ENCODE measurements around the gene COL13A1. TPM values are rescaled to one million over a fixed set of nuclear protein-coding genes. Genes with fewer than 3 reads are reported as not detected.

Gene COL13A1
- polyA plus RNA-seq, 1 of the 3 experiments (the other 2 are of a cell fraction), result 26.7 TPM

DNA sequence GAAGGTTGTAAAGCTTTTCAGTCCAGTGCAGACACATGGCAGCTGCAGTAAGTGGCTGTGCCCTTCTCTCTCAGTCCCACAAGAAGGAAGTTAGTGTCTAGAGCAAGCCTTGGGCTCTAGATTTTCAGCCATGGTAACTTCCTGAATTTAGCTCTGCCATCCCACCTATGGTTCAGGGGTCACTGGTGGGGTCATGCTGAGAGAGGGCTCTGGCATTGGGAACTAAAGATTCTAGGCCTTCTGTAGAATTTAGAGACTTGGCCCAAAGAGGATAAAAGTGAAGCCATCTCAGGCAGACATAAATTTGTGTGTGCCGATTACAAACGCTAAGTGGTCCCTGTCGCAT lies 113.5 kb downstream of the COL13A1 start:
- Histone ChIP-seq H3F3A (replicated peaks; ENCODE audit: insufficient read depth) (no peaks in the 10 kb centered on the region), H3K27ac (ENCODE audit: low read depth in 2 of 2, low read length in 1 of 2) (no peak overlapping the region), H3K9ac (no peak overlapping the region), H3K79me2 (ENCODE audit: insufficient read depth) (no peaks in the 10 kb centered on the region), H3K9me2 (no peaks in the 10 kb centered on the region), H4K20me1 (ENCODE audit: insufficient read depth) (no peaks in the 10 kb centered on the region), H3K36me3 (replicated peaks in 1 of 2; ENCODE audit: control insufficient read depth in 1 of 2, insufficient read depth in 2 of 2, low read length in 1 of 2) (no peaks in the 10 kb centered on the region), H3K4me1 (ENCODE audit: control insufficient read depth in 1 of 2, insufficient read depth in 2 of 2, low read depth in 1 of 2, low read length in 1 of 2) (peaks cover 0 to 5% of the 10 kb centered on the region in 2 experiments; a peak in 1 of 4 replicates), H3K4me2 (no peak overlapping the region), H3K27me3 (ENCODE audit: insufficient read depth) (no peaks in the 10 kb centered on the region), H3K4me3 (ENCODE audit: low read depth in 2 of 2, low read length in 1 of 2) (no peak overlapping the region), H2AFZ (ENCODE audit: low read depth) (no peak overlapping the region), H3K9me3 (no peaks in the 10 kb centered on the region)
- POLR2A ChIA-PET, result interaction anchor here (0.9 to 1.1 kb wide), 2 partner anchors 13 to 137 kb away, joined by 3 to 4 read pairs; partner anchors contain the start of gene MACROH2A2
- no peak for DNase-seq
- TF ChIP-seq, protein P1, sequence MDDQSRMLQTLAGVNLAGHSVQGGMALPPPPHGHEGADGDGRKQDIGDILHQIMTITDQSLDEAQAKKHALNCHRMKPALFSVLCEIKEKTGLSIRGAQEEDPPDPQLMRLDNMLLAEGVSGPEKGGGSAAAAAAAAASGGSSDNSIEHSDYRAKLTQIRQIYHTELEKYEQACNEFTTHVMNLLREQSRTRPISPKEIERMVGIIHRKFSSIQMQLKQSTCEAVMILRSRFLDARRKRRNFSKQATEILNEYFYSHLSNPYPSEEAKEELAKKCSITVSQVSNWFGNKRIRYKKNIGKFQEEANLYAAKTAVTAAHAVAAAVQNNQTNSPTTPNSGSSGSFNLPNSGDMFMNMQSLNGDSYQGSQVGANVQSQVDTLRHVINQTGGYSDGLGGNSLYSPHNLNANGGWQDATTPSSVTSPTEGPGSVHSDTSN (IDR thresholded peaks at IDR 0.05), result no peak
- TF ChIP-seq, protein P2, sequence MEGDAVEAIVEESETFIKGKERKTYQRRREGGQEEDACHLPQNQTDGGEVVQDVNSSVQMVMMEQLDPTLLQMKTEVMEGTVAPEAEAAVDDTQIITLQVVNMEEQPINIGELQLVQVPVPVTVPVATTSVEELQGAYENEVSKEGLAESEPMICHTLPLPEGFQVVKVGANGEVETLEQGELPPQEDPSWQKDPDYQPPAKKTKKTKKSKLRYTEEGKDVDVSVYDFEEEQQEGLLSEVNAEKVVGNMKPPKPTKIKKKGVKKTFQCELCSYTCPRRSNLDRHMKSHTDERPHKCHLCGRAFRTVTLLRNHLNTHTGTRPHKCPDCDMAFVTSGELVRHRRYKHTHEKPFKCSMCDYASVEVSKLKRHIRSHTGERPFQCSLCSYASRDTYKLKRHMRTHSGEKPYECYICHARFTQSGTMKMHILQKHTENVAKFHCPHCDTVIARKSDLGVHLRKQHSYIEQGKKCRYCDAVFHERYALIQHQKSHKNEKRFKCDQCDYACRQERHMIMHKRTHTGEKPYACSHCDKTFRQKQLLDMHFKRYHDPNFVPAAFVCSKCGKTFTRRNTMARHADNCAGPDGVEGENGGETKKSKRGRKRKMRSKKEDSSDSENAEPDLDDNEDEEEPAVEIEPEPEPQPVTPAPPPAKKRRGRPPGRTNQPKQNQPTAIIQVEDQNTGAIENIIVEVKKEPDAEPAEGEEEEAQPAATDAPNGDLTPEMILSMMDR (IDR thresholded peaks at IDR 0.05), result no peak
- TF ChIP-seq CHD2 (IDR thresholded peaks at IDR 0.05; ENCODE audit: low read length, partially characterized antibody) (no peak), RXRA (IDR thresholded peaks at IDR 0.05; ENCODE audit: borderline replicate concordance, low read depth) (no peak), TAF1 (IDR thresholded peaks at IDR 0.05; ENCODE audit: borderline replicate concordance, low read depth, low read length) (no peak), RCOR1 (IDR thresholded peaks at IDR 0.05; ENCODE audit: low read length) (no peak), NRF1 (IDR thresholded peaks at IDR 0.05; ENCODE audit: low read depth, low read length) (no peak), FOSL2 (IDR thresholded peaks at IDR 0.05; ENCODE audit: borderline replicate concordance, low read depth) (no peak), GABPA (IDR thresholded peaks at IDR 0.05; ENCODE audit: low read depth) (no peak), RAD21 (IDR thresholded peaks at IDR 0.05; ENCODE audit: low read length) (no peak)
- TF ChIP-seq, protein P3, sequence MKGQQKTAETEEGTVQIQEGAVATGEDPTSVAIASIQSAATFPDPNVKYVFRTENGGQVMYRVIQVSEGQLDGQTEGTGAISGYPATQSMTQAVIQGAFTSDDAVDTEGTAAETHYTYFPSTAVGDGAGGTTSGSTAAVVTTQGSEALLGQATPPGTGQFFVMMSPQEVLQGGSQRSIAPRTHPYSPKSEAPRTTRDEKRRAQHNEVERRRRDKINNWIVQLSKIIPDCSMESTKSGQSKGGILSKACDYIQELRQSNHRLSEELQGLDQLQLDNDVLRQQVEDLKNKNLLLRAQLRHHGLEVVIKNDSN (IDR thresholded peaks at IDR 0.05; ENCODE audit: borderline replicate concordance, low read depth), result no peak
- TF ChIP-seq, protein P4, sequence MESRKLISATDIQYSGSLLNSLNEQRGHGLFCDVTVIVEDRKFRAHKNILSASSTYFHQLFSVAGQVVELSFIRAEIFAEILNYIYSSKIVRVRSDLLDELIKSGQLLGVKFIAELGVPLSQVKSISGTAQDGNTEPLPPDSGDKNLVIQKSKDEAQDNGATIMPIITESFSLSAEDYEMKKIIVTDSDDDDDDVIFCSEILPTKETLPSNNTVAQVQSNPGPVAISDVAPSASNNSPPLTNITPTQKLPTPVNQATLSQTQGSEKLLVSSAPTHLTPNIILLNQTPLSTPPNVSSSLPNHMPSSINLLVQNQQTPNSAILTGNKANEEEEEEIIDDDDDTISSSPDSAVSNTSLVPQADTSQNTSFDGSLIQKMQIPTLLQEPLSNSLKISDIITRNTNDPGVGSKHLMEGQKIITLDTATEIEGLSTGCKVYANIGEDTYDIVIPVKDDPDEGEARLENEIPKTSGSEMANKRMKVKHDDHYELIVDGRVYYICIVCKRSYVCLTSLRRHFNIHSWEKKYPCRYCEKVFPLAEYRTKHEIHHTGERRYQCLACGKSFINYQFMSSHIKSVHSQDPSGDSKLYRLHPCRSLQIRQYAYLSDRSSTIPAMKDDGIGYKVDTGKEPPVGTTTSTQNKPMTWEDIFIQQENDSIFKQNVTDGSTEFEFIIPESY (IDR thresholded peaks at IDR 0.05; ENCODE audit: borderline replicate concordance, low read depth), result no peak
- TF ChIP-seq, protein P5, sequence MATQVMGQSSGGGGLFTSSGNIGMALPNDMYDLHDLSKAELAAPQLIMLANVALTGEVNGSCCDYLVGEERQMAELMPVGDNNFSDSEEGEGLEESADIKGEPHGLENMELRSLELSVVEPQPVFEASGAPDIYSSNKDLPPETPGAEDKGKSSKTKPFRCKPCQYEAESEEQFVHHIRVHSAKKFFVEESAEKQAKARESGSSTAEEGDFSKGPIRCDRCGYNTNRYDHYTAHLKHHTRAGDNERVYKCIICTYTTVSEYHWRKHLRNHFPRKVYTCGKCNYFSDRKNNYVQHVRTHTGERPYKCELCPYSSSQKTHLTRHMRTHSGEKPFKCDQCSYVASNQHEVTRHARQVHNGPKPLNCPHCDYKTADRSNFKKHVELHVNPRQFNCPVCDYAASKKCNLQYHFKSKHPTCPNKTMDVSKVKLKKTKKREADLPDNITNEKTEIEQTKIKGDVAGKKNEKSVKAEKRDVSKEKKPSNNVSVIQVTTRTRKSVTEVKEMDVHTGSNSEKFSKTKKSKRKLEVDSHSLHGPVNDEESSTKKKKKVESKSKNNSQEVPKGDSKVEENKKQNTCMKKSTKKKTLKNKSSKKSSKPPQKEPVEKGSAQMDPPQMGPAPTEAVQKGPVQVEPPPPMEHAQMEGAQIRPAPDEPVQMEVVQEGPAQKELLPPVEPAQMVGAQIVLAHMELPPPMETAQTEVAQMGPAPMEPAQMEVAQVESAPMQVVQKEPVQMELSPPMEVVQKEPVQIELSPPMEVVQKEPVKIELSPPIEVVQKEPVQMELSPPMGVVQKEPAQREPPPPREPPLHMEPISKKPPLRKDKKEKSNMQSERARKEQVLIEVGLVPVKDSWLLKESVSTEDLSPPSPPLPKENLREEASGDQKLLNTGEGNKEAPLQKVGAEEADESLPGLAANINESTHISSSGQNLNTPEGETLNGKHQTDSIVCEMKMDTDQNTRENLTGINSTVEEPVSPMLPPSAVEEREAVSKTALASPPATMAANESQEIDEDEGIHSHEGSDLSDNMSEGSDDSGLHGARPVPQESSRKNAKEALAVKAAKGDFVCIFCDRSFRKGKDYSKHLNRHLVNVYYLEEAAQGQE (IDR thresholded peaks at IDR 0.05; ENCODE audit: low read depth, low read length), result no peak
- WGBS (ENCODE audit: low lambda C conversion rate), result 93% methylated on average over 3 of the region's 3 CpGs
- CTCF ChIA-PET, result interaction anchor here (0.6 to 9.2 kb wide), 89 partner anchors 9 to 472 kb away, joined by 3 to 160 read pairs (median 7); partner anchors contain the start of genes COL13A1, FAM241B, MACROH2A2 and TYSND1

Measured in SK-N-SH (cell line).